ENCODE measurements around the gene PPEF2. TPM values are rescaled to one million over a fixed set of nuclear protein-coding genes. Genes with fewer than 3 reads are reported as not detected.

PPEF2 gene
- total RNA-seq, 1 experiment from 2014 or later: not detected

- Histone ChIP-seq H3K4me3 (ENCODE audit: low read depth, low read length, poor library complexity, severe bottlenecking) (no peak overlapping the region), H3K27ac (ENCODE audit: low read depth, low read length, poor library complexity, severe bottlenecking) (no peak overlapping the region), H3K4me1 (ENCODE audit: insufficient read depth, low read length, poor library complexity, severe bottlenecking) (no peaks in the 10 kb centered on the region), H3K9me3 (ENCODE audit: low read depth, low read length, poor library complexity, severe bottlenecking) (no peaks in the 10 kb centered on the region), H3K36me3 (ENCODE audit: insufficient read depth, low read length, poor library complexity, severe bottlenecking) (no peaks in the 10 kb centered on the region), H3K27me3 (replicated peaks; ENCODE audit: insufficient read depth, low read depth, low read length, poor library complexity) (no peaks in the 10 kb centered on the region)
- DNase-seq (ENCODE audit: low spot score): no peak
- POLR2A ChIA-PET (ENCODE audit: low non-redundant PET): interaction anchor here (0.7 kb wide), 1 partner anchor 25 kb away, joined by 8 read pairs; no protein-coding TSS in a partner anchor
- intact Hi-C loops (cut with micrococcal nuclease; ENCODE audit: unreplicated experiment): no loop called here
- BruUV-seq (replicated peaks): no TSS peak
- no peak for TF ChIP-seq EZH2 (IDR thresholded peaks at IDR 0.05; ENCODE audit: borderline replicate concordance, low read depth, low read length, poor library complexity, severe bottlenecking)
- CTCF ChIA-PET: no interaction called here
These were observed 71.3 kb downstream of the PPEF2 start for GRCh38 chr4:75830906-75831305.

GRCh38 chr4:75823812-75824211 lies 78.4 kb downstream of the PPEF2 start:
- Histone ChIP-seq H3K9me3 (ENCODE audit: low read depth, low read length, poor library complexity, severe bottlenecking) (no peaks in the 10 kb centered on the region), H3K4me3 (ENCODE audit: low read depth, low read length, poor library complexity, severe bottlenecking) (no peak overlapping the region), H3K4me1 (ENCODE audit: insufficient read depth, low read length, poor library complexity, severe bottlenecking) (no peaks in the 10 kb centered on the region), H3K27ac (ENCODE audit: low read depth, low read length, poor library complexity, severe bottlenecking) (no peak overlapping the region), H3K27me3 (replicated peaks; ENCODE audit: insufficient read depth, low read depth, low read length, poor library complexity) (no peaks in the 10 kb centered on the region), H3K36me3 (ENCODE audit: insufficient read depth, low read length, poor library complexity, severe bottlenecking) (no peaks in the 10 kb centered on the region)
- intact Hi-C loops (cut with micrococcal nuclease; ENCODE audit: unreplicated experiment): no loop called here
- POLR2A ChIA-PET (ENCODE audit: low non-redundant PET): no interaction called here
- no peak for DNase-seq (ENCODE audit: low spot score)
- BruUV-seq (replicated peaks): no TSS peak
- TF ChIP-seq CTCF (conservative IDR thresholded peaks at IDR 0.05; ENCODE audit: low read depth, low read length): no peak
- TF ChIP-seq EZH2 (IDR thresholded peaks at IDR 0.05; ENCODE audit: borderline replicate concordance, low read depth, low read length, poor library complexity, severe bottlenecking): no peak
- CTCF ChIA-PET: no interaction called here

GRCh38 chr4:75822416-75822815 lies 79.8 kb downstream of the PPEF2 start:
- Histone ChIP-seq H3K9me3 (ENCODE audit: low read depth, low read length, poor library complexity, severe bottlenecking) (no peaks in the 10 kb centered on the region), H3K4me3 (ENCODE audit: low read depth, low read length, poor library complexity, severe bottlenecking) (no peak overlapping the region), H3K4me1 (ENCODE audit: insufficient read depth, low read length, poor library complexity, severe bottlenecking) (no peaks in the 10 kb centered on the region), H3K27ac (ENCODE audit: low read depth, low read length, poor library complexity, severe bottlenecking) (no peak overlapping the region), H3K36me3 (ENCODE audit: insufficient read depth, low read length, poor library complexity, severe bottlenecking) (no peaks in the 10 kb centered on the region), H3K27me3 (replicated peaks; ENCODE audit: insufficient read depth, low read depth, low read length, poor library complexity) (no peaks in the 10 kb centered on the region)
- no peak for DNase-seq (ENCODE audit: low spot score)
- POLR2A ChIA-PET (ENCODE audit: low non-redundant PET): no interaction called here
- CTCF ChIA-PET: no interaction called here
- TF ChIP-seq CTCF (conservative IDR thresholded peaks at IDR 0.05; ENCODE audit: low read depth, low read length) (no peak), EZH2 (IDR thresholded peaks at IDR 0.05; ENCODE audit: borderline replicate concordance, low read depth, low read length, poor library complexity, severe bottlenecking) (no peak)
- intact Hi-C loops (cut with micrococcal nuclease; ENCODE audit: unreplicated experiment): no loop called here
- no TSS peak for BruUV-seq (replicated peaks)

GRCh38 chr4:75821966-75822365 lies 80.3 kb downstream of the PPEF2 start:
- Histone ChIP-seq H3K4me3 (ENCODE audit: low read depth, low read length, poor library complexity, severe bottlenecking) (no peak overlapping the region), H3K27me3 (replicated peaks; ENCODE audit: insufficient read depth, low read depth, low read length, poor library complexity) (no peaks in the 10 kb centered on the region), H3K4me1 (ENCODE audit: insufficient read depth, low read length, poor library complexity, severe bottlenecking) (no peaks in the 10 kb centered on the region), H3K36me3 (ENCODE audit: insufficient read depth, low read length, poor library complexity, severe bottlenecking) (no peaks in the 10 kb centered on the region), H3K9me3 (ENCODE audit: low read depth, low read length, poor library complexity, severe bottlenecking) (no peaks in the 10 kb centered on the region), H3K27ac (ENCODE audit: low read depth, low read length, poor library complexity, severe bottlenecking) (no peak overlapping the region)
- no peak for DNase-seq (ENCODE audit: low spot score)
- TF ChIP-seq EZH2 (IDR thresholded peaks at IDR 0.05; ENCODE audit: borderline replicate concordance, low read depth, low read length, poor library complexity, severe bottlenecking): no peak
- TF ChIP-seq CTCF (conservative IDR thresholded peaks at IDR 0.05; ENCODE audit: low read depth, low read length): no peak
- intact Hi-C loops (cut with micrococcal nuclease; ENCODE audit: unreplicated experiment): no loop called here
- no TSS peak for BruUV-seq (replicated peaks)
- POLR2A ChIA-PET (ENCODE audit: low non-redundant PET): no interaction called here
- CTCF ChIA-PET: no interaction called here
